ENCODE results near the gene A2ML1.
A peak's percentile ranks its signal among the peaks of the same experiment; 100 is the strongest.
"Not testable (repeated sequence)": the region's sequence is repeated elsewhere in the genome, so short reads cannot be mapped to it uniquely, and the experiment has no call there.

Gene A2ML1

GRCh38 chr12:8911606-8912268, 89.3 kb downstream of the A2ML1 start:
- no peak for DNase-seq

DNA sequence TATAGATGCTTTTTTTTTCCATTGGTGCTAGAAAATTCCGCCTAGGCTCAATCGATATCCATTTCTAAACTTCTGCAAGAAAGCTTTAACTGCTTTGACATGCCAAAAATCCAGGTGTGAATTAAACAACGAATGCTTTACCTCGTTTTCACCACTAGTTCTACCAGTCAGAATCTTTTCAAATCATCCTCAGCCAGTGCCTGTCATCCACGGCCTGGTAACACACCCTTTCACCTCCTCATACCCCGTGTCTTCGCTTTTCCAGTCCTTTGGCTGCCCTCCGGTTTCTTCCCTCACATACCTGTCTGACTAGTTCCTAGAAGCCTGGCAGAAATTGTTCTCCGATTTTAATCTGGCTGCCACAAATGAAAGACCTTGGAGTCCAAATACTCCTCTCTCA, 90.5 kb downstream of the A2ML1 start:
- DNase-seq = peak in 1 of 2 donors; percentile 43

- peak in 1 of 2 donors; percentile 4 for DNase-seq
Observed at GRCh38 chr12:8913702-8914032, 91.2 kb downstream of the A2ML1 start.

DNA sequence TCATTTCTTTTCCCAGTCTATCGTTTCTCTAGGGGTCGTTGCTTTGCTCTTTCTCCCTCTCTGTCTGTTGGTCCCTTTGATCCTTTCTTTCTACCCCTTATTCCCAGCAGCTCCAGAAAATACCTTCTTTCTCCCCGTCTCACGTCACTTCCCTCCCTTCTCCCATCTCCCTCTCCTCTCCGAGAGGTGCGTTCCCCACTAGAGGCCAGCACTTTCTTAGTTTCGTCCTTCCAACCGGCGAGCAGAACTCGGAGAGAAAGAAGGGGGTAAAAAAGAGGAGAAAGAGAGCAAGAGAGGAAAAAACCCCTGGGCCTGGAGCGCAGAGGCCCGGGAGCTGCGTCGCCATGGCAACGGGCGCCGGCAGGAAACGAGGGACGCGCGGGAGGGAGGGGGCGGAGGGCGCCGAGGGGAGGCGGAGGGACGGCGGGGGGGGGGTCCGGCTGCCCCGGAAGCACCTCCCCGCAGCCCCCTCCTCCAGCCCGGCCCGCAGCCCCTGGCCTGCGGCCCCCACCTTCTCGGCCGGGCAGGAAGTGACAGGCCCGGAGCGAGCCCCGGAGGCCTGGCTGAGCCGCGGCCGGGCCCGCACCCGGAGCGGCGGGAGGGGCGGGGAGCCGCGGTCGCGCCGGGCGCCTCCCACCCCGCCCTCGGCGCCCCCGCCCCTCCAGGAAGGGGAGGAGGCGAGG, 91.8 kb downstream of the A2ML1 start, which contains the start of gene PHC1:
Gene PHC1, plus strand, starts transcription at position 477 of the 683 bp plus-strand sequence. CDS start 3,169 bp downstream, outside the sequence.
- DNase-seq = peak; percentile 83 to 84

- DNase-seq = peak; percentile 53 to 62
Observed at GRCh38 chr12:8914716-8915526, 92.5 kb downstream of the A2ML1 start.

GRCh38 chr12:8916154-8916553, 93.7 kb downstream of the A2ML1 start:
- no peak for DNase-seq

GRCh38 chr12:8917031-8917430, 94.6 kb downstream of the A2ML1 start:
- no peak for DNase-seq

DNA sequence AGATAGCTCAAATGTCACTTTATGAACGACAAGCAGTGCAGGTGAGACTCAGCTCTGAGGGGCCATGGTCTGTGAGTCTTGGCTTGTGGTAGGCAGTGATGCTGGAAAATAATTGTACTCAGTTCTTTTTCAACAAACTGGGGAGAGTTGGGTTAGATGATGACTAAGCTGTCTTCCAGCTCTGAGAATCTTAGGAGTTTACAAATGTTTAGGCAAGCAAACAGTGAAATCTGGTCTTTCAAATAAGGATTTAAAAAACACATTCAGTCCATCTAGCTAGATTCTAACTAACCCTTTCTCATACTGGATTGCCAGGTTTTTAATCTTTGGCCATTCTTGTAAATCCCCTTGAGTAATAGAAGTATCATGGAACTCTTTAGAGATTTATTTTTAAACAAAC, 95.3 kb downstream of the A2ML1 start:
- DNase-seq = no peak

DNA sequence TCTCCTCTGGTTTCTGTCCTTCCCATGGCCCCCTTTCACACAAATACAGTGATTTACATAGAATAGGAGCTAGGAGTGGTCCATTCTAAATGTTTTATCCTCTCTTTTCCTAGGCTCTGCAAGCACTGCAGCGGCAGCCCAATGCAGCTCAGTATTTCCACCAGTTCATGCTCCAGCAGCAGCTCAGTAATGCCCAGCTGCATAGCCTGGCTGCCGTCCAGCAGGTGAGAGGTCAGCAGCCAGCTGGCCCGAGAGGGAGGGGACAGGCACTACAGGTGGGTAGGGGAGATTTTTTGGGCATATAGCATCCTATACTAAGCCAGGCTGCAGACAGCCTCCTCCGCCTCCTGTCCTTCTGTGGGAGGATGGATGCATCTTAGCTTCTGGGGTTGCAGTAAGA, 97.2 kb downstream of the A2ML1 start:
- not testable (repeated sequence) for DNase-seq

DNA sequence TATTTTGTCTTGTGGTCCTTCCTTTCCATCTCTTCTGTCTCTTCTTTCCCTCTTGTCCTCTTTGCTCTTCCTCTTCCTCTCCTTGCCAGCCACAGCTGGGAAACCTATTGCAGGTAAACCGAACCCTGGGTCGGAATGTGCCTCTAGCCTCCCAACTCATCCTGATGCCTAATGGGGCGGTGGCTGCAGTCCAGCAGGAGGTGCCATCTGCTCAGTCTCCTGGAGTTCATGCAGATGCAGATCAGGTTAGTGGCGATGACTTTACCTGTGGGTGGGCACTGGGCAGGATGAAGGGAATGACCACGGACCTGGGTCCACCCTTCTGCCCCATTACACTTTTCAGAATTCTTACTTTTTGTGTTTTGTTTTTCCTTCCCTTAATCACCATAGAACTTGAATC, 100.1 kb downstream of the A2ML1 start:
- no peak for DNase-seq
